Endothelial cell (in vitro differentiated cells): ENCODE results near the gene PALS2. TPM values are rescaled to one million over a fixed set of nuclear protein-coding genes. Genes with fewer than 3 reads are reported as not detected.

Experiments used
- DNase-seq: peaks from one replicate; pipeline ENCODE4 v3.0.0; 2021; ENCODE audit warnings: low spot score
- H3K27ac Mint-ChIP-seq: one replicate; pipeline ENCODE4 v1.8.0; 2021; ENCODE audit warnings: mixed read lengths, inconsistent platforms; ENCODE audit not compliant: unreplicated experiment
- H3K27me3 Mint-ChIP-seq: one replicate; pipeline ENCODE4 v1.8.0; 2021; ENCODE audit warnings: mild to moderate bottlenecking, moderate library complexity, mixed read lengths, inconsistent platforms; ENCODE audit not compliant: unreplicated experiment
- H3K36me3 Mint-ChIP-seq: one replicate; pipeline ENCODE4 v1.8.0; 2021; ENCODE audit warnings: mild to moderate bottlenecking, low read depth, mixed read lengths, inconsistent platforms; ENCODE audit not compliant: unreplicated experiment
- H3K4me1 Mint-ChIP-seq: one replicate; pipeline ENCODE4 v1.8.0; 2021; ENCODE audit warnings: mild to moderate bottlenecking, mixed read lengths, inconsistent platforms; ENCODE audit not compliant: unreplicated experiment
- H3K4me3 Mint-ChIP-seq: one replicate; pipeline ENCODE4 v1.8.0; 2021; ENCODE audit warnings: mild to moderate bottlenecking, mixed read lengths, inconsistent platforms; ENCODE audit not compliant: unreplicated experiment
- H3K9me3 Mint-ChIP-seq: one replicate; pipeline ENCODE4 v1.8.0; 2021; ENCODE audit warnings: mixed read lengths, inconsistent platforms; ENCODE audit not compliant: unreplicated experiment
- total RNA-seq: library from RNA; stranded (reverse); fragmentation: NEBNext Ultra II Directional; extraction: Animal tissue kit (Norgen Biotek cat#: 25700); gene quantifications from one replicate; pipeline ENCODE4 v1.2.1, GENCODE V29; 2021; ENCODE audit not compliant: unreplicated experiment
- TF ChIP-seq, protein P1 (sequence below): fragments of 200-600 bp; sonication (generic); IDR thresholded peaks from one replicate; pipeline ENCODE4 v1.5.0; 2021; ENCODE audit warnings: antibody characterized with exemption; ENCODE audit not compliant: unreplicated experiment

PALS2 gene
- total RNA-seq, 1 donor from 2014 or later, result 32.0 TPM

DNA sequence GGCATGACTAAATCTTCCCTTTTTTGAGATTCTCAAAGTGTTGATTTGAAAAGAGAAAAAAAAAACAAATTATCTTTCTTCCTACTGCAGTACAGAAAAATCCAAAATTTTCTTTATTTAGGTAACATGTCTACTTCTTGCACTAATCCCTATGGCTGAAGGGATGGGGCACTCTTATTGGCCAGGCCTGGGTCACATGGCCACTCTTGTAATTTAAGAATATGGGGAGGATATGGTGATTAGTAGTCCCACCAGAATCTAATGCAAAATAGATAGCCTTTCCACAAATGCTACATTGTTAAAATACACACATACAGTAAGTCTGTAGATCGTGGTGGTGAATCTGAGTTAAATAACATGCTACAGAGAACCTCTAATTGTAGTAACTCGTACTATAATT lies 7.0 kb upstream of the PALS2 start:
- H3K4me3 Mint-ChIP-seq, result no peak overlapping the region
- DNase-seq, result no peak
- H3K36me3 Mint-ChIP-seq, result no peaks in the 10 kb centered on the region
- no peaks in the 10 kb centered on the region for H3K9me3 Mint-ChIP-seq
- H3K4me1 Mint-ChIP-seq, result no peaks in the 10 kb centered on the region
- H3K27ac Mint-ChIP-seq, result no peak overlapping the region
- H3K27me3 Mint-ChIP-seq, result peaks cover 2% of the 10 kb centered on the region
- TF ChIP-seq, protein P1, sequence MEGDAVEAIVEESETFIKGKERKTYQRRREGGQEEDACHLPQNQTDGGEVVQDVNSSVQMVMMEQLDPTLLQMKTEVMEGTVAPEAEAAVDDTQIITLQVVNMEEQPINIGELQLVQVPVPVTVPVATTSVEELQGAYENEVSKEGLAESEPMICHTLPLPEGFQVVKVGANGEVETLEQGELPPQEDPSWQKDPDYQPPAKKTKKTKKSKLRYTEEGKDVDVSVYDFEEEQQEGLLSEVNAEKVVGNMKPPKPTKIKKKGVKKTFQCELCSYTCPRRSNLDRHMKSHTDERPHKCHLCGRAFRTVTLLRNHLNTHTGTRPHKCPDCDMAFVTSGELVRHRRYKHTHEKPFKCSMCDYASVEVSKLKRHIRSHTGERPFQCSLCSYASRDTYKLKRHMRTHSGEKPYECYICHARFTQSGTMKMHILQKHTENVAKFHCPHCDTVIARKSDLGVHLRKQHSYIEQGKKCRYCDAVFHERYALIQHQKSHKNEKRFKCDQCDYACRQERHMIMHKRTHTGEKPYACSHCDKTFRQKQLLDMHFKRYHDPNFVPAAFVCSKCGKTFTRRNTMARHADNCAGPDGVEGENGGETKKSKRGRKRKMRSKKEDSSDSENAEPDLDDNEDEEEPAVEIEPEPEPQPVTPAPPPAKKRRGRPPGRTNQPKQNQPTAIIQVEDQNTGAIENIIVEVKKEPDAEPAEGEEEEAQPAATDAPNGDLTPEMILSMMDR, result no peak

DNA sequence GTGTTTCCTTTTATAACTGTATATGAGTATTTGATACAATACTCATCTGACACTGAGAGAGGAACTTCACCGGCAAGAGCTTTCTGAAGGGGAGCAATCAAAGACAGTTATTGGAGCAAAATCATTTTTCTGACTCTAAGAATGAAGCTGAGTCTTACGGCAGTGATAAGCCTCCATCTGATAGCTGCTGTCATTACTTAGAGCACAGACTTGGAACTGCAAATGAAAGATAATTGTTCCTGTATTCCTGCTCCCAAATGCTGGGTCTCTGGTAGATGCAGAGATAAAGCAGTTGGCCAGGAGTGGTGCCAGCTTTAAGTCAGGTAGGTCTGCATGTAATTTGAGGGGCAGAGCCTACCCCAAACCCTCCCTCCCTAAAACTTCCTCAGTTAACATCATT lies 2.3 kb upstream of the PALS2 start:
- no peak for DNase-seq
- Mint-ChIP-seq H3K27me3 (peaks cover 7% of the 10 kb centered on the region), H3K27ac (no peak overlapping the region), H3K4me3 (no peak overlapping the region), H3K9me3 (no peaks in the 10 kb centered on the region), H3K4me1 (peaks cover 8% of the 10 kb centered on the region), H3K36me3 (no peaks in the 10 kb centered on the region)
- TF ChIP-seq, protein P1, result no peak

DNA sequence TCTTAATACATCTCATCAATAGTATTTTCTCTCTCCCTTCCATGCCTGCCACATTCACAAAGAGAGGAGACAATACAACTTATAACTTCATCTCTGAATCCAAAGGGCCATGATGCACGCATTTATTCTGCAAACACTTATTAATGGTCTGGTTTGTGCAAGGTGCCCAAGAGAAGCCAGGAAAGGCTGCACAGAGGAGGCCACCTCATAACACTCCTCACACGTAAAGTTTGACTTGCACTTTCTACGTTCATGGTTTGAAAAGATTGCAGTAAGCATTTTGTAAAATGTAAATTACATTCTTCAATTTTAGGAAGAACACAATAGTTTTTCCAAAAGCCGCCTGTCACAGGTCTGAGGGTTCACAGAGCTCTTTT lies 1.2 kb upstream of the PALS2 start:
- Mint-ChIP-seq H3K9me3 (no peaks in the 10 kb centered on the region), H3K36me3 (no peaks in the 10 kb centered on the region), H3K4me1 (peaks cover 8% of the 10 kb centered on the region), H3K4me3 (peak overlapping the region; percentile 93), H3K27ac (no peak overlapping the region), H3K27me3 (peaks cover 7% of the 10 kb centered on the region)
- no peak for DNase-seq
- TF ChIP-seq, protein P1, result no peak

DNA sequence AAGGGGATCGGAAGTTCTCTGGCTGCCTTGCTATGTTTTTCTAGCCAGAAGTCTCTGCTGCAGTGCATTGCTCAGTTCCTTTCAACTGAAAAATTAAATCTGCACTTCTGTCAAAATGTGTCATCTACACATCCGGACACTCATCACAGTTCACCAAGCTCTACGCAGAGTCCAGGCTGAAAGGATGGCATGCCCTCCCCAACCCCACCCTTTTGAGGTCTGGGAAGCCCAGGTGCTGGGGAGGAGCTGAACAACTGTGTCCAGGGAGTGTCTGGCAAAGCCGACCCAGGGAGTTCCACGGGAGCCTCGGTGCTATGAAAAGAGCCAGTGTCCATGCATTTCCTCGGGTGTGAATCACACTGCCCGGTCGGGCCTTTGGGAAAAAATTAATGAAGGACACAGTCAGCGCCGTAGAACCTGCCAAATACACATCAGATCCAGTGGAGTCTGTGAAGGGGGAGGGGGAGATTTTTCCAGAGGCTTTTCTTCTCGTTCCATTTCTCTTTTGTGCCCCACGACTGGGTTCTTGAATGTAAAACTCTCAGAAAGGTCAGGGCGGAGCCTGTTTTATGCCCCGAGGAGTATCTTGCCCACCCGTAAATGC lies 757 bp upstream of the PALS2 start:
- no peaks in the 10 kb centered on the region for H3K9me3 Mint-ChIP-seq

More for the DNA sequence above, 757 bp upstream of the PALS2 start:
- Mint-ChIP-seq H3K27me3 (peaks cover 7% of the 10 kb centered on the region), H3K4me1 (peaks cover 8% of the 10 kb centered on the region), H3K27ac (peak overlapping the region; percentile 68), H3K36me3 (no peaks in the 10 kb centered on the region), H3K4me3 (peak overlapping the region; percentile 93)
- TF ChIP-seq, protein P1, result no peak
- DNase-seq, result peak; percentile 9
